ENCODE data around the gene SPO11.

SPO11 gene

GRCh38 chr20:57389695-57390603 is 60.3 kb downstream of the SPO11 start:
- DNase-seq (ENCODE audit: low spot score) = no peak

DNA sequence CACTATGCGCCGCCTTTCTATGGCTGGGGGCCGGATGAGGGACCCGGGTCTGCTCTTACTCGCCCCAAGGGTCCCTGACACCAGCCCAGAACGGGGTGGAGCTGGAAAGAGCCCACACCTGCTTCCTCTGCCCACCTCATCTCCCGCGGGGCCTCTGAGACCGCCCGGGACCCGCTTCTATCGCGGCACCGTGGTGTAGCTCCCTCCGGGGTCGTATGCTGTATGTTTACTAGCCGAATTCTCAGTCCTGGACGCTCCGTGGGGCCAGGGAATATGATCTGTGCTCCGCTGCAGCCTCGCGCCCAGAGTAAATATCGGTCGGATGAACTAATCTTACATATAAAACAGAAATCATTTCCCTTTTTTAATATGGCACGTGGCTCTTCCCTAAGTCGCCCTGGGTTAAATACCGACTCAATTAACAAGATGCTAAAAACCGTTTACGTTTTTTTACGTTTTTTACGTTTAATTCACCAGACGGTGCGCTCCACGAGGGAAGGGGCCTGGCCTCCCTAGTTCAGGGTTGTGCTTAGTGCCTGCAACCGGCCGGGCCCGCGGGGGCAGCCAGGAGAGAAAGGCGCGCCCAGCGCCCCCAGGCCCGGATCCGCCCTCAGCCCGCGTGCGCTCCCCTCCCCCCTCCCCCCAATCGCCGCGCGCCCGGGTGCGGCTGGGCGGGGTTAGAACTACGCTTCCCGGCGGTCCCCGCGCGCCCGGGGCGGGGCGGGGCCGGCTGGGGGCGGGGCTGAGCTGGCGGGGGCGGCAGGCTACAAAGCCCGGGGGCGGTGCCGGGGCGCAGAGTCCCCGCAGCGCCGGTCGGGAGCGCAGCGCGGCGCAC is 61.2 kb downstream of the SPO11 start, which contains the start of gene RBM38:
RBM38 (plus strand) TSS at position 793 of the 835 bp plus-strand sequence. CDS start 186 bp downstream, outside the sequence.
- peak; percentile 71 for DNase-seq (ENCODE audit: low spot score)

DNA sequence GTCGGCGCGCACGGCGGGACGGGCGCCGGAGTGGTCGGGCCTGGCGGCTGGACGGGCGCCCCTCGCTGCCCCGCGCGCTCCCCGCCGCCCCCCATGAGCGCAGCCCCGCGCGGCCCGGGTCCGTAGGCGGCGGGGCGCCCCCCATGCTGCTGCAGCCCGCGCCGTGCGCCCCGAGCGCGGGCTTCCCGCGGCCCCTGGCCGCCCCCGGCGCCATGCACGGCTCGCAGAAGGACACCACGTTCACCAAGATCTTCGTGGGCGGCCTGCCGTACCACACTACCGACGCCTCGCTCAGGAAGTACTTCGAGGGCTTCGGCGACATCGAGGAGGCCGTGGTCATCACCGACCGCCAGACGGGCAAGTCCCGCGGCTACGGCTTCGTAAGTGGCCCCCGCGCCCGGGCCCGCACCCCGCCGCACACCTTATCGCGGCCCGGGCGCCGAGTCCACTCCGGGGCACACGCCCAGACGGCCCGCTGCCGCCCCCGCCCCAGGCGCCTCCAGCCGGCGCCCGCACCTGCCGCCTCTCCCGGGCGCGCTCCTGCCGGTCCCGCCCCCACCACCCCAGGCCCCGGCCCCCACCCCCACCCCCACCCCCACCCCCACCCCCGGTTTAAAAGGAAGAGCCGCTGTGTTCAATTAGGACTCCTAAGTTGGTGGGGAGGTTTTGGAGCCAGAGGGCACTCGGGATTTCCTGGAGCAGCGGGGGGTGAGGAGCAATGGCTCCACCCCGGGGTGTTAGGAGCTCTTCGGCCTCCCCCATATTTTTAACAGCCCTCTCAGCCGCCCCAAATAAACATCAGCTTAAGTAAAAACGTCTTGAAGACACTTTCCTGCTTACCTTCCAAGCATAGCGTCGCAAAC is 62.1 kb downstream of the SPO11 start:
- no peak for DNase-seq (ENCODE audit: low spot score)

GRCh38 chr20:57392512-57393271 is 63.1 kb downstream of the SPO11 start:
- DNase-seq (ENCODE audit: low spot score) = no peak

Small RNAs within 50 kb of the gene (small RNA-seq; reads per million reads assigned to genes)
- gene MIR4325 (0 to 0.03 reads per million in 2 experiments), gene RF00019 (0 reads per million in 2 experiments), gene RPL39P39 (0 reads per million in 2 experiments)
